SW 1271 (cell line): ENCODE measurements around the gene GAK.
"Not testable (repeated sequence)": the region's sequence is repeated elsewhere in the genome, so short reads cannot be mapped to it uniquely, and the experiment has no call there.

Experiments used
- DNase-seq, 2 experiments: peaks; one replicate each; lab custom pipeline; 2025; lab: John Stamatoyannopoulos, UW

GAK gene

DNA sequence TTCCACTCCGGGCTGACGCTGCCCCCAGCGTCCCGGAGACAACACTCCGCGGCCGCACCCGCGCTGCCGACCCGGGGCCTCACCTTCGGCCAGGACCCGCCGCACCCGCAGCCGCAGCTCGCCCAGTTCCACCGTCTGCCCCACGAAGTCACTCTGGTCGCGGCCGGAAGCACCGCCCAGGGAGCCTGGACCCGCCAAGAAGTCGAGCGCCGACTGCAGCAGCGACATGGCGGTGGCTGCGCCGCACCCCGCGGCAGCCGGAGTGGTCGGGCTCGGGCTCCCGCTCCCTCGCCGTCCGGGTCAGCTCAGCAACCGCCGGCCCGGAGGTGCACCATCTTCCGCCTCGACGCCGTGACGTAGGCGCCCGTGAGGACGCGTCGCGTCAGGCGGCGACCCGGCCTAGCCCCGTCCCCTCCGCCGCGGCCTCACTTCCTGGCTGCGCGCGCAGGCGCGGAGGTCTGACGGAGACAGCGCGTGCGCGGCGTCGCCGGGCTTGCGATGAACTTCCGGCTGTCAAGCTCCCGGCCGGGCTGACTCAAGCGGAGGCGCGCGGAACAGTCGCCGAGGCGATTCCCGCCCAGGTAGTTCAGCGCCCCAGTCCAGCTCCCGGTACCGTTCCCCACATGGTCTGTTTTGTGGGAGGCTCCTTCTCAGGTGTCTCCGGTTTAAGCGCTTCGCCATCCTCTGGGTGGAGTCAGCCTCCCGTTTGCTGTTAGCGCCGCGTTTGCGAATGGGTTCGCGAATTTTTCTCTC lies at the start of gene GAK, which contains the start of gene TMEM175:
Gene GAK, minus strand, starts transcription at position 357 of the 753 bp plus-strand sequence. Its CDS starts 129 bp downstream, at position 228.
Gene TMEM175, plus strand, starts transcription at position 501 of the 753 bp plus-strand sequence. CDS start 15,280 bp downstream, outside the sequence.
- DNase-seq: peak; percentile 76 to 86

DNA sequence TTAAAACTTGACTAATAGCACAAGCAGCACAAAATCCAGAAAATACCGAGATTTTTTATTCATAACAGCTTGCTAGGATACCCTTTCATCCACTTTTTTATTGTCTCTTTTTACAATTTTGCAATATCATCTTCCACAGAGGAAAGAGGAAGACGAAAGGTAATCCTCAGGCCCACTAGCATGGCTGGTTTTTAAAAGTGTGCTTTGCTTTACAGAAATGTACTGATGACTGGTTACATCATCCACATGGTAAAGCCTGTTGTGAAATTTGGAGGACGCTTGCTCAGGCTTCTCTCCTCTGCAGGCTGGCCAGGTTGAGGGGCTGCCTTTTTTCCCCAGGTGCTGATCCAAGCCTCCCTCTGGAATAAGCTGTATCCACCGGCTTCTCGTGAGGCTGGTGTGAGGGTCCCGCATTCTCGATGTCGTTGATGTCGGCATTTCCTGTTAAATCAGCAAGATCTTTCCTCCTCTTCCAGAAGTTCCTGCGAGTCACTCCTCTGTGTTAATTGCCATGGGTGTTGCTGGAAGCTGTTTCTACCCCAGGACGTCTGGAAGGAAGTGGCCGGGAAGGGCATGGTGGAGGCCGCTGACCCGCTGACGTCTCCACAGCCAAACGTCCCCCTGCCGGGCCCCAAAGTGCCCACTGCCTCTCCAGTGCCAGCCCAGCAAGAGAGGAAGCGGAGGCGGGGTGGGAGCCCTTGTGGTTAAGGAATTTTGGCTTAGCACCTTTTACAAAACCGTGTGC lies 47.0 kb upstream of the GAK start:
- no peak for DNase-seq

GRCh38 chr4:976016-976415 lies 43.9 kb upstream of the GAK start:
- DNase-seq: not testable (repeated sequence)

DNA sequence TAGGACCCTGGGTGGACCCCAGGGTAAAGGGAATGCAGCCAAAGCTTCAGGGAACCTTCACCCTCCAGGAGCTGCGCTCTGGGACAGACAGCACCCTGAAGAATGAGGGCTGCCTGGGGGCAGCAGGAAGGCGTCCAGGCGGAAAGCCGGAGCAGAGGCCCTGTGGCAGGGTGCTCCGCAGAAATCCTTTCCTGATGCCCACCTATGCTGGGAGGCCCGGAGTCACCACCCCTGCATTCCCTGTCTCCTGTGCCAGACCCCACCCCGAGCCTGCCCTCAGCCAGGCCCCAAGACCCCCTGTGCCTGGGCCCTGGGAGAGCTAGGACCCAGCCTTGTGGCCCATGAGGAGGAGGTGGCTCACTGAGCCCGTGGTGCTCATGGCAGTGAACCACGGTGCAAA lies 42.6 kb upstream of the GAK start:
- no peak for DNase-seq

DNA sequence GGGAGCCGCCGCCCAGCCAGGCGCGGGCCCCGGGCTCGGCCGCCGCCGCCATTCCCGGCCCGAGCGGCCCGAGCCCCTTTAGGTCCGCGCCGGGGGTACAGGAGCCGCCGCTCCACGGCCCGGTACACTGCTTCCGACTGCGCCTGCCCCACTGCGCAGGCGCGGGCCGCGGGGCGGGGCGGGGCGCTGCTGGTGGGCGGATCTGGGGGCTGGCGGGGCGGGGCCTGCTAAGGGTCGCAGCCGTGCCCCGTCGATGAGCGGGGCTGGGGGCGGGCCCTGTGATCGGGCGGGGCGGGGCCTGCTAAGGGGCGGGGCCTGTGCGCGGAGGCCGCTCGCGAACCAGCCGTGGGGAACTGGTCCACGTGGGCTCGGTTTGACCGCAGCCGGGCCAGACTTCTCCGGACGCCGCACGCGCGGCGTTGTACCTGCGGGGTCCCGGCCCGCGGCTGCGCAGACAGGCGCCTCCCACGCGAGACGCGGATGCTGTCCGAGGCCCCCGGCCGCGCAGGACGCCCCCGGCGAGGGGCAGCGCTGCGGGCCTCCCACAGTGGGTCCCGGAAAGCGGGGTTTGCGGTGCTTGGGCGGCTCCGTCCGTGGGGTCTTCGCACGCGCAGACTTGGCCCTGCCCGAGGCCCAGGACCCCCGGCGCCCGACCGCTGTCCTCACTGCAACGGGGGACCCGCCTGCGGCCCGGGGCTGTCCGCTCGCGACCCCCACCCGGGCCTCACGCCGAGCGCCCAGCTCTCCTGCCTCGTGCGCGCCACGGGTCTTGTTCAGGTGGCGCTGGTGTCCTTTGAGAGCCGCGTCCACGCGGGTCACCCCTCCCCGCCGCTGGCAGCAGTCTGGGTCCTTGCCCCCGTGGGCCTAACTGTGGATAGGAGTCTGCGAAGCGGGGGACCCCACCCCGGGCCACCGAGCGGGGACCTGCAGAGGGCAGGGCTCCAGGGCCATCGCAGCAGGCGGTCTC lies 41.6 kb upstream of the GAK start, which contains the start of gene DGKQ:
Gene DGKQ, minus strand, starts transcription at position 139 of the 967 bp plus-strand sequence. Its CDS starts 87 bp downstream, at position 52.
- DNase-seq: peak; percentile 12 to 64

- no peak for DNase-seq
Measured at GRCh38 chr4:972651-973424, 40.7 kb upstream of the GAK start.

- no peak for DNase-seq
Measured at GRCh38 chr4:971666-972500, 39.8 kb upstream of the GAK start.

DNA sequence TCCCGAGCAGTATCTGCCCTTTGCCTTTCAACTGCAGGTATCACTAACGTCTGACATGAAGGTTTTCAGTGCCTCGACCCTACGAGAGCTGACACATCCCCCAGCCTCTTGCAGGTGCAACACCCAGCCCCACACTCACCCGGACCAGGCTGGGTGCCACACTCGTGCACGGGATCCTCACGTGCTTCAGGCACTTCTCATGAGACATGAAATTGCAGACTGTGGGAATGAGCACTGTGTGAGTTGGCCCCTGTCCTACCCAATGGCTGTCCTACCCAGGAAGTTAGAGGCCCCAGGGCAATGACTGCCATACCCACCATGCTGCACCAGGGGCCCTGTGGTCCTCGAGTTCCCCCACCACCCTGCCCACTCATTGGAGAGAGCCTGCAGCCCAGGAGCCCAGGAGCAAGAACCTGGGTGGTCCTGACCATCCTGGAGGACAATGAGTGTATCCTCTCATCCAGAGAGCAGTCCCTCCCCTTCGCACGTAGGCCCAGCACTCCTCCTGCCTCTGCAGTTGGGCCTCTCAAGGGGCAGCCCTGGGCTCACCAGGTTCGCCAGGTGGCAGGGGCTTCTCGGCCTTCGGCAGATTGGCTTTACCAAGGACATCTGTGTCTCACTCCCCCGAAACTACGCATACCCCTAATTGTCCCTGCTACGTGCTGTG lies 38.9 kb upstream of the GAK start:
- no peak for DNase-seq

GRCh38 chr4:970046-970745 lies 38.1 kb upstream of the GAK start:
- no peak for DNase-seq

DNA sequence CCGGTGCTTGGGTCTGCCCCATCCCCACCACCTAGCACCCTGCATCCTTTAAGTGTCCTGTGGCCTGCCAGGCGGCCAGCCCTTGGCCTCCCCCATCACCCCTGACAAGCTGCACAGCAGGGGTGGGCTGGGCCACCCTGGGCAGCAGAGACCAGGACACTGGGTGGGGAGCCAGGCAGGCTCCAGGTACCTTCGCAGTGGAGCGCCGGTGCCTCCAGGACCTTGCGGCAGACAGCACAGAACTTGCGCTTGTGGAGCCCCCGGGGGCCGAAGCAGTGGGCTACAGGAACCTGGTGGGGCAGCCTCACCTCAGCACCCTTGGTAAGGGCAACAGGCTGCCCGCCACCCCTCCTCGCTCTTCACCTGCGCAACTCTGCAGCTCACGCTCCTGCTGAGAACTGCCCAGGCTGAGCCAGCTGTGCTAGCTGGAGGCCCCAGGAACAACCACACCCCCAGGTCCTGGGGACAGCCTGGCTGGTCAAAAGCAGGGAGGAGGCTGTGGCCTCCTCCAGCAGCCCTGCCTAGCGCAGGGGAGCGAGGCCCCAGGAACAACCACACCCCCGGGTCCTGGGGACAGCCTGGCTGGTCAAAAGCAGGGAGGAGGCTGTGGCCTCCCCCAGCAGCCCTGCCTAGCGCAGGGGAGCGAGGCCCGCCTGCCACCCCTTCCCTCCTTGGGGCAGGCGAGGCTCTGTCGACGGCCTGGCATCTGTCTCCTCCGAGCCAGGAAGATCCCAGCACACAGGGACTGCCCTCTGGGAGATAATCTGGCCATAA lies 36.7 kb upstream of the GAK start:
- no peak for DNase-seq

DNA sequence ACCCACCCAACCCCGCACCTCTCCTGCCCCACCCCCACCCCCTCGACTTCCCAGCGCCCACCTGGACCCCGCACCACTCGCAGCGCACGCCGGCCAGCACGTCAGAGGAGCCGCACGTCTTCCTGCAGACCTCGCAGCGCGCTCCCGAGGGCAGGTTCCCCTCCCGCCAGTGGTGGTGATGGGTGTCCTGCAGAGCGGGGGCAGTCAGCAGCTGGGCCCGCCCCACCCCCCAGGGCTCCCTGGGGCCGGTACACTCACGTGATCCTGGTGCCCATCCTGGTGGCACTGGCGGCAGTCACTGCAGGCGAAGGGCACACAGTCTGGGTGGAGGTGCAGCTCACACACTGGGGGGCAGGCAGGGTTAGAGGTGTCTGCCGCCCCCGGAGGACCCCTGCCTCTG lies 36.1 kb upstream of the GAK start:
- DNase-seq: no peak

DNA sequence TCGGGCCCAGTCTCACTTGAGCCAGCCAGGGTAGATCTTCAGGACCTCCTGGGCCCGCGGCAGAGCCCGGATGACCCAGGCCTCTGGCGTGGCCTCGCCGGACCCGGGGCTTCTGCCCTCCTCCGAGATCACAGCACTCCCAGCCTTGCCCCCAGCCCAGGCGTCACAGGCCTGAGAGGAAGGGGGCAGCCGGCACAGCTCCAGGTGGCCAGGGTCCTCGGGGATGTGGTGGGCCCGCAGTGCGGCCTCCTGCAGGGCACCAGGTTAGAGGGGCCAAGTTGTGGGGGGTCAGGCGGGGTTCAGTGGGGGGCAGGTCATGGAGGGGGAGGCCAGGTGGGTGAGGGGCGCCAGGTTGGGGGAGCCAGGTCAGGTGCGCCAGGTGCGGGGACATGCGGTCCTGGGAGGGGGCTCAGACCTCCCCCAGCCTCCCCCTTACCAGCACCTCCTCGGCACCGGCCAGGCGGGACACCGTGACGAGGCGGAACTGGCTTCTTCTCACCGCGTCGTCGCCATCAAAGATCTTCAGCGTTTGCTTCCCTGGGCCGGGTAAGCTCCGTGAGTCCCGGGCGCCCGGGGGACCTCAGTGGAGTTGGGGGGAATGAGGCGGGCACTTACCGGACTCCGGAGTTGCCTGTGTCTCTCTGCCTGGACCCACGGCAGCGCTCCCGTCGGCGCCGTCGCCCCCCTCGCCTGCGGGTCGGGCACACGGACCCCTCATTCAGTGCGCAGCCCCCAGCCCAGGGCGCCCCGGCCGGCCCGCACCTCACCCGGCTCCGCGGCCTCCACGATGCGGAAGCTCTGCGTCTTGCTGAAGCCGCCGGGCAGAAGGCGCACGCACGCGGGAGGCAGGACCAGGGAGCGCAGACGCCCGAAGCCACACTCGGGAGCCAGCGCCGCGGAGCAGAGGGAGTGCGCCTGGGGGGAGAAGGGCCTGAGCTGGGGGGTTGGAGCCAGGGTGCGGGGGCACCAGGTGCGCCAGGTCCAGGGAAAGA lies 35.3 kb upstream of the GAK start:
- DNase-seq: no peak

DNA sequence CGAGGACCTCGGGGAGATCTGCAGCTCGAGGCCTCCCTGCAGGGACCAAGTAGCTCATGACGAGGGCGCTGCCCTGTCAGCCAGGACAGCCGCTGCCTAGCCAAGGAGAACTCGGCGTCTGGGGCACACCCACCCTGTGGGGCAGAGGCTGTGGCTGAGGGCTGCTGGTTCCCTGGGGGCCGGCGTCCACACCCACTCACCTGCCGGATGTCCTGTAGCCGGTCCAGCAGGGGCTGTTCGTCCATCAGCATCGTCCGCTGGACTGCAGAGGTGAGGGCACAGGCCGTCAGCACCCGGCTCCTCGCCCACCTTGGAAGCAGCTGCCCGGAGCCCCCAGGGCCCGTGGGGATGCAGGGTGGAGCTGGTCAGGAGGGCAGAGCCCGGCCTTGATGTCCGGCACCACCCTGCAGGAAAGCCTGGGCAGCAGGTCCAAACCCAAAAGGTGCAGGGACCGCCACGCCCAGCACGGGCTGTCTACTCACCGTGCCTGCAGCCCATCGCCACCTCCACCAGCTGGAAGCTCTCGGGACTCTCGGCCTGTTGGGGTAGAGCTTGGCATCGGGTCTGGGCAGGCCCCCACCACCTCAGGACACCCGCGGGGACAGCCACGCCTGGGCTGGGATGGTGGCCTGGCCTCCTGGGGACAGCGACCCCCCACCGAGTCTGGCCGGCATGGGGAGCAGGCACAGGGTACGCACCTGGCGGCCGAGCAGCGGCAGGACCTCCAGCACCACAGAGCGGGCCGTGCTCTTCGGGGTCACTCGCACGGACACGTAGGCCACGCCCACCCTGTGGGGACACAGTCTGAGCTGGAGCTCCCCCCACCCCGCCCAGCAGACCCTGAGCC lies 34.4 kb upstream of the GAK start:
- DNase-seq: no peak

DNA sequence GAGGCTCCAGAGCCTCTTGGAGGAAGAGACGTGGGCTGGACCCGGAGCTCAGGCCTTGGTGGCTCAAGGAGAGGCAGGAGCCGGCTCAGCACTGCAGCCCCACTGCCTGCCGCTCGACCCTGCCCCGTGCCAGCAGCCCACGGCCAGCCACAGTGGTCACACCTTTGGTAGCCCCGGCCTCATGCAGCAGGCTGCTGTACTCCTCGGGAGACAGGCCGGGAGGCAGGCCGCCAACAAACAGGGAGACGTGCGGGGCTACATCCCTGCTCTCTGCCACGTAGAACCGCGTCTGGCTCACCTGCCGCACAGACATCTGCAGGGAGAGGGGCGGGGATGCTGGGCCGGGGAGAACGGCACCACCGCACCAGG lies 33.6 kb upstream of the GAK start:
- DNase-seq: no peak

GRCh38 chr4:965048-965765 lies 33.1 kb upstream of the GAK start:
- DNase-seq: no peak
